GM12892 (cell line): ENCODE results near the gene ZNF213.

ENCODE experiments used
- POLR2A ChIP-seq: IDR thresholded peaks from 2 replicates; pipeline ENCODE4 v1.6.1; 2011; ENCODE audit warnings: low read depth, low read length, control low read depth
- TAF1 ChIP-seq: IDR thresholded peaks from 2 replicates; pipeline ENCODE4 v1.6.1; 2011; ENCODE audit warnings: low read depth, mild to moderate bottlenecking, control low read depth, low read length, borderline replicate concordance

DNA sequence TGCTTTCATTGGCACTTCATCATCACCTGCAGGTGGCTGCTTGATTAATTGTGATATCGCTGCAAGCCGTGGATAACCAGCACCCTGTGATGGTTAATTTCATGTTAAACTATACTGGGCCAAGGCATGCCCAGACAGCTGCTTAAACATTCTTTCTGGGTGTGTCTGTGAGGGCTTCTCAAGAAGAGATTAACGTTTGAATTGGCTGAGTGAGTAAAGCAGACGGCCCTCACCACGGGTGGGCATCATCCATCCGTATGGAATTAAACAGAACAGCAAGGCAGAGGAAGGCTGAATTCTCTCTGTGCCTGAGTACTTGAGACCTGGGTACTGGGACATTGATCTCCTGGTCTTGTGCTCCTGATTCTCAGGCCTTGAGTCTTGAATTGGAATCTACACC lies 7.1 kb upstream of the ZNF213 start:
- TF ChIP-seq POLR2A, result no peak
- TF ChIP-seq TAF1, result no peak
